BE2C (cell line): ENCODE measurements around the gene MAP2K7.

Experiments
- DNase-seq: peaks from one replicate; pipeline ENCODE4 v3.0.0-alpha.2; 2020
- H3K27me3 ChIP-seq: fragments of 250-450 bp; sonication (Bioruptor Pico); 2 replicates; pipeline ENCODE4 v1.5.1; 2020; ENCODE audit warnings: mild to moderate bottlenecking
- H3K36me3 ChIP-seq: fragments of 250-450 bp; sonication (Bioruptor Pico); 2 replicates; pipeline ENCODE4 v1.5.1; 2020; ENCODE audit warnings: mild to moderate bottlenecking
- H3K4me1 ChIP-seq: fragments of 250-450 bp; sonication (Bioruptor Pico); 2 replicates; pipeline ENCODE4 v1.5.1; 2020
- H3K4me3 ChIP-seq: 2 replicates; pipeline ENCODE4 v1.5.1; 2011; ENCODE audit warnings: low read depth, low read length
- H3K9me3 ChIP-seq: fragments of 250-450 bp; sonication (Bioruptor Pico); 2 replicates; pipeline ENCODE4 v1.5.1; 2020
- TF ChIP-seq, protein P1 (sequence below): IDR thresholded peaks from 2 replicates; pipeline ENCODE4 v1.5.1; 2012; ENCODE audit warnings: mild to moderate bottlenecking, low read depth, low read length

Gene MAP2K7

DNA sequence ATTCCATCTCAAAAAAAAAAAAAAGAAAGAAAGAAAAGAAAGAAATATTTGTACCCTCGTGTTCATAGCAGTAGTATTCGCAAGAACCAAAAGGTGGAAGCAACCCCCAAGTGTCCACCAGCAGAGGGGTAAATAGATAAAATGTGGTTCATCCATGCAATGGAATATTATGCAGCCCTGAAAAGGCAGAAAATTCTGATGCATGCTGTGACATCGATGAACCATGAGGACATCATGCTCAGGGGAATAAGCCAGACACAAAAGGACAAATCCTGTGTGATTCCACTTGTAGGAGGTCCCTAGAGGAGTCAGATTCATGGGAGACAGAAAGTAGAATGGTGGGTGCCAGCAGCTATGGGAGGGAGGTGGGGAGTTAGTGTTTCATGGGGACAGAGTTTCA is 21.8 kb upstream of the MAP2K7 start:
- TF ChIP-seq, protein P1, sequence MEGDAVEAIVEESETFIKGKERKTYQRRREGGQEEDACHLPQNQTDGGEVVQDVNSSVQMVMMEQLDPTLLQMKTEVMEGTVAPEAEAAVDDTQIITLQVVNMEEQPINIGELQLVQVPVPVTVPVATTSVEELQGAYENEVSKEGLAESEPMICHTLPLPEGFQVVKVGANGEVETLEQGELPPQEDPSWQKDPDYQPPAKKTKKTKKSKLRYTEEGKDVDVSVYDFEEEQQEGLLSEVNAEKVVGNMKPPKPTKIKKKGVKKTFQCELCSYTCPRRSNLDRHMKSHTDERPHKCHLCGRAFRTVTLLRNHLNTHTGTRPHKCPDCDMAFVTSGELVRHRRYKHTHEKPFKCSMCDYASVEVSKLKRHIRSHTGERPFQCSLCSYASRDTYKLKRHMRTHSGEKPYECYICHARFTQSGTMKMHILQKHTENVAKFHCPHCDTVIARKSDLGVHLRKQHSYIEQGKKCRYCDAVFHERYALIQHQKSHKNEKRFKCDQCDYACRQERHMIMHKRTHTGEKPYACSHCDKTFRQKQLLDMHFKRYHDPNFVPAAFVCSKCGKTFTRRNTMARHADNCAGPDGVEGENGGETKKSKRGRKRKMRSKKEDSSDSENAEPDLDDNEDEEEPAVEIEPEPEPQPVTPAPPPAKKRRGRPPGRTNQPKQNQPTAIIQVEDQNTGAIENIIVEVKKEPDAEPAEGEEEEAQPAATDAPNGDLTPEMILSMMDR, result no peak
- Histone ChIP-seq H3K4me3 (no peak overlapping the region), H3K27me3 (peaks cover 4% of the 10 kb centered on the region; the same call in 1 of the 2 replicates), H3K9me3 (no peaks in the 10 kb centered on the region), H3K4me1 (no peaks in the 10 kb centered on the region), H3K36me3 (no peaks in the 10 kb centered on the region)
- DNase-seq, result no peak

DNA sequence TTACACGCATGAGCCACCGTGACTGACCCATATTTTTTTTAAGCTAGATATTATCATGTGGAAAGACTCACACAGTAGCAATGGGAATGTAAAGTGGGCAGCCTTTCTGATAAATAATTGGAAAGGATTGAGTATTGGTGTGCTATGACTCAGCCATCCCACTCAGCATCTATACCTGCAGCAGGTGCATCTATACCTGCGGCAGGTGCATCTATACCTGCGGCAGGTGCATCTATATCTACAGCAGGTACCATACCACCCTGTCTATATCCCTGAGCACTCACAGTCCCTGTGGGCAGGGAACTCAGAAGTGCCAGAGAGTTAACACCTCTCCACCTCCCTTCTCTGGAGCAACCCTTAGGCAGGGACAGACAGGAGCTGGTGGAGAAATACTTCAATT is 20.6 kb upstream of the MAP2K7 start:
- H3K4me3 ChIP-seq, result no peak overlapping the region
- H3K36me3 ChIP-seq, result no peaks in the 10 kb centered on the region
- TF ChIP-seq, protein P1, result no peak
- no peaks in the 10 kb centered on the region for H3K4me1 ChIP-seq
- no peaks in the 10 kb centered on the region for H3K9me3 ChIP-seq
- peaks cover 4% of the 10 kb centered on the region; the same call in 1 of the 2 replicates for H3K27me3 ChIP-seq
- no peak for DNase-seq

DNA sequence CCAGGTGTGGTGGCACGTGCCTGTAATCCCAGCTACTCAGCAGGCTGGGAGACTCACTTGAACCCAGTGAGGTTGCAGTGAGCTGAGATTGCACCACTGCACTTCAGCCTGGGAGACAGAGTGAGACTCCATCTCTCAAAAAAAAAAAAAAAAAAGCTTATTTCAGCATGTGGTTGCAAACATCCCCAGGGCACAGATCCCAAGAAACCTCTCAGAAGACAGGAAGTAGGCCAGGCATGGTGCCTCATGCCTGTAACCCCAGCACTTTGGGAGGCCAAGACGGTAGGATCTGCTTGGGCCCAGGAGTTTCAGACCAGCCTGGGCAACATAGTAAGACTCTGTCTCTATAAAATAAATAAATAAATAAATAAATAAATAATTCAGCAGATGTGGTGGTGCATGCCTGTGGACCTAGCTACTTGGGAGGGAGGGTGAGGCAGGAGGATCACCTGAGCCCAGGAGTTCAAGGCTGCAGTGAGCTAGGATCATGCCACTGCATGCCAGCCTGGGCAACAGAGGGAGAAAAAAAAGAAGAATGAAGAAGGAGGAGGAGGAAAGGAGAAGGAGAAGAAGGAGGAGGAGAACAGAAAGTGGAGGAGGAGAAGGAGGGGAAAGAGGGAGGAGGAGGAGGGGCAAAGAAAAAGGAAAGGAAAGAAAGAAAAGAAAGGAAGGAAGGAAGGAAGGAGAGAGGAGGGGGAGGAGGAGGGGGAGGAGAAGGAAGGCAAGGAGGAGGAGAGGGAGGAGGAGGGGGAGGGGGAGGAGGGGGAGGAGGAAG is 19.7 kb upstream of the MAP2K7 start:
- no peaks in the 10 kb centered on the region for H3K36me3 ChIP-seq
- H3K4me1 ChIP-seq, result no peaks in the 10 kb centered on the region
- TF ChIP-seq, protein P1, result no peak
- H3K4me3 ChIP-seq, result no peak overlapping the region
- H3K27me3 ChIP-seq, result peaks cover 4% of the 10 kb centered on the region; the same call in 1 of the 2 replicates
- no peaks in the 10 kb centered on the region for H3K9me3 ChIP-seq
- DNase-seq, result no peak

DNA sequence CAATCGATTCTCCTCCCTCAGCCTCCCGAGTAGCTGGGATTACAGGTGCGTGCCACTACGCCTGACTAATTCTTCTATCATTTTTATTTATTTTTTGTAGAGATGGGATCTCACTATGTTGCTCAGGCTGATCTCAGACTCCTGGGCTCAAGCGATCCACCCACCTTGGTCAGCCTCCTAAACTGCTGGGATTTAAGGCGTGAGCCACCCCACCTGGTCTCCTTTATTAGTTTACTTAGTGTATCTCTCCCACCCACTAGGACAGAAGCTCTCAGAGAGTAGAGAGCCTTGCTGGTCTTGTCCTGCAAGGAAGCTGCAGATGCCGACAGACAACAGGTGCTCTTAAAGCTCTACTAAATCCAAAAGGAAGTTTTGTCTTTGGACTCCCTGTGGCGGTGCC is 17.9 kb upstream of the MAP2K7 start:
- H3K4me1 ChIP-seq, result no peaks in the 10 kb centered on the region
- no peaks in the 10 kb centered on the region for H3K36me3 ChIP-seq
- no peaks in the 10 kb centered on the region for H3K9me3 ChIP-seq
- TF ChIP-seq, protein P1, result no peak
- H3K27me3 ChIP-seq, result peaks cover 4% of the 10 kb centered on the region; the same call in 1 of the 2 replicates
- H3K4me3 ChIP-seq, result no peak overlapping the region
- no peak for DNase-seq

DNA sequence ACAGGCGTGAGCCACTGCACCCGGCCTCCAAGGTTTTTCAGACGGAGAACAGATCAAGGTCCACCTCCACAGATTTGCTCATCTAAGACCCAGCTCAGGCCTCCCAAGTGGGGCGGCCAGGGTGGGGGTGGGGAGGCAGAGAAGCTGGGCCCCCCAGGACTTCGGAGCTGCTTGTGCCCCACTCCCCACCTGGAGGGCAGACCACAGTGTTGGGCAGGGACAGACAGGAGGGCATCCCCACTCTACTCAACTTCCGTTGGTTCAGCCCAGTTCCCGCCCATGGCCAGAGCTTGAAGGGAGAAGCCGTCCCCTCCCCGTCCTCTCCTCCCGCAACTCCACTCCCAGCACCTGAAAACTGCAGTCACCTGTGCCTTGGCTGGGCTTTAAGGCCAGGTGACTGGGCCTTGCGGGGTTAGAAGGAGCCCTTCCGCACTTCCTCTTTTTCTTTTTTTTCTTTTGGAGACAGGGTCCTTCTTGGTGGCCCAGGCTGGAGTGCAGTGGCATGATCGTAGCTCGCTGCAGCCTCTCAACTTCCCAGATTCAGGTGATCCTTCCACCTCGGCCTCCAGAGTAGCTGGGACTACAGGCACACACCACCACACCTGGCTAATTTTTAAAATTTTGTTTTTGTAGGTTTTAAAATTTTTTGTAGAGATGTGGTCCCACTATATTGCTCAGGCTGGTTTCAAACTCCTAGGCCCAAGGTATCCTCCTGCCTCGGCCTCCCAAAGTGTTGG is 16.1 kb upstream of the MAP2K7 start:
- no peak overlapping the region for H3K4me3 ChIP-seq
- DNase-seq, result no peak
- no peaks in the 10 kb centered on the region for H3K36me3 ChIP-seq
- H3K9me3 ChIP-seq, result no peaks in the 10 kb centered on the region
- TF ChIP-seq, protein P1, result no peak
- H3K4me1 ChIP-seq, result no peaks in the 10 kb centered on the region
- peaks cover 4% of the 10 kb centered on the region; the same call in 1 of the 2 replicates for H3K27me3 ChIP-seq
